Suprapubic skin (tissue), 4 donors: Measurements from ENCODE around the gene SLC17A2. TPM values are rescaled to one million over a fixed set of nuclear protein-coding genes. Genes with fewer than 3 reads are reported as not detected.

Source experiments
- DNase-seq, 2 donors: peaks; one replicate each; pipeline ENCODE4 v3.0.0-alpha.2; 2019; ENCODE audit warnings: low spot score in 2 of 2
- H3K27ac ChIP-seq: fragments of 200-600 bp; sonication (generic); one replicate; pipeline ENCODE4 v1.5.1; 2019
- H3K27me3 ChIP-seq: fragments of 200-600 bp; sonication (generic); one replicate; pipeline ENCODE4 v1.5.1; 2019
- H3K36me3 ChIP-seq: fragments of 200-600 bp; sonication (generic); one replicate; pipeline ENCODE4 v1.5.1; 2019
- H3K4me1 ChIP-seq: fragments of 200-600 bp; sonication (generic); one replicate; pipeline ENCODE4 v1.5.1; 2019
- H3K4me3 ChIP-seq: fragments of 200-600 bp; sonication (generic); one replicate; pipeline ENCODE4 v1.5.1; 2019; ENCODE audit warnings: mild to moderate bottlenecking
- H3K9me3 ChIP-seq: fragments of 200-600 bp; sonication (generic); one replicate; pipeline ENCODE4 v1.5.1; 2019
- EP300 ChIP-seq: sonication (generic); formaldehyde crosslinking; IDR thresholded peaks from one replicate; pipeline ENCODE4 v1.6.1; 2017; ENCODE audit warnings: antibody characterized with exemption
- POLR2A ChIP-seq, 2 donors: fragments of 450-650 bp; IDR thresholded peaks; one replicate each; pipeline ENCODE4 v1.6.1; 2017; ENCODE audit warnings: antibody characterized with exemption in 2 of 2, mild to moderate bottlenecking in 2 of 2, moderate library complexity in 2 of 2
- POLR2AphosphoS5 ChIP-seq, 3 donors: sonication (generic); formaldehyde crosslinking; IDR thresholded peaks; one replicate each; pipeline ENCODE4 v1.6.1; 2017; ENCODE audit warnings: antibody characterized with exemption in 3 of 3
- WGBS: methylation state at CpG from one replicate; pipeline ENCODE4 v1.1.5; 2018; 5-methylcytosine and 5-hydroxymethylcytosine counted together
- total RNA-seq, 4 donors: library from RNA; depleted of rRNA; stranded (reverse); fragments of >200 nt; gene quantifications; one replicate each; pipeline ENCODE4 v1.1.0, GENCODE V29; 2016
- TF ChIP-seq, protein P1 (sequence below), 2 donors: fragments of 200-600 bp in 1 of 2; fragments of 450-650 bp in 1 of 2; sonication (generic) in 1 of 2; IDR thresholded peaks; one replicate each; pipeline ENCODE4 v1.5.1; 2016 to 2019; ENCODE audit warnings: antibody characterized with exemption in 2 of 2, mild to moderate bottlenecking in 1 of 2, moderate library complexity in 1 of 2

The SLC17A2 gene
- total RNA-seq, 4 donors from 2014 or later: not detected

- H3K36me3 ChIP-seq: no peaks in the 10 kb centered on the region
- no peaks in the 10 kb centered on the region for H3K27me3 ChIP-seq
- WGBS: 66% methylated on average over 5 of the region's 5 CpGs
- no peak overlapping the region for H3K27ac ChIP-seq
- no peak overlapping the region for H3K4me3 ChIP-seq
- no peak for DNase-seq
- no peaks in the 10 kb centered on the region for H3K4me1 ChIP-seq
- TF ChIP-seq EP300 (no peak), POLR2AphosphoS5 (IDR thresholded peaks at IDR 0.05) (no peak), POLR2A (IDR thresholded peaks at IDR 0.05) (no peak)
- TF ChIP-seq, protein P1, sequence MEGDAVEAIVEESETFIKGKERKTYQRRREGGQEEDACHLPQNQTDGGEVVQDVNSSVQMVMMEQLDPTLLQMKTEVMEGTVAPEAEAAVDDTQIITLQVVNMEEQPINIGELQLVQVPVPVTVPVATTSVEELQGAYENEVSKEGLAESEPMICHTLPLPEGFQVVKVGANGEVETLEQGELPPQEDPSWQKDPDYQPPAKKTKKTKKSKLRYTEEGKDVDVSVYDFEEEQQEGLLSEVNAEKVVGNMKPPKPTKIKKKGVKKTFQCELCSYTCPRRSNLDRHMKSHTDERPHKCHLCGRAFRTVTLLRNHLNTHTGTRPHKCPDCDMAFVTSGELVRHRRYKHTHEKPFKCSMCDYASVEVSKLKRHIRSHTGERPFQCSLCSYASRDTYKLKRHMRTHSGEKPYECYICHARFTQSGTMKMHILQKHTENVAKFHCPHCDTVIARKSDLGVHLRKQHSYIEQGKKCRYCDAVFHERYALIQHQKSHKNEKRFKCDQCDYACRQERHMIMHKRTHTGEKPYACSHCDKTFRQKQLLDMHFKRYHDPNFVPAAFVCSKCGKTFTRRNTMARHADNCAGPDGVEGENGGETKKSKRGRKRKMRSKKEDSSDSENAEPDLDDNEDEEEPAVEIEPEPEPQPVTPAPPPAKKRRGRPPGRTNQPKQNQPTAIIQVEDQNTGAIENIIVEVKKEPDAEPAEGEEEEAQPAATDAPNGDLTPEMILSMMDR (IDR thresholded peaks at IDR 0.05): no peak
- H3K9me3 ChIP-seq: no peaks in the 10 kb centered on the region
These were observed 12.3 kb downstream of the SLC17A2 start for GRCh38 chr6:25918083-25918683.

DNA sequence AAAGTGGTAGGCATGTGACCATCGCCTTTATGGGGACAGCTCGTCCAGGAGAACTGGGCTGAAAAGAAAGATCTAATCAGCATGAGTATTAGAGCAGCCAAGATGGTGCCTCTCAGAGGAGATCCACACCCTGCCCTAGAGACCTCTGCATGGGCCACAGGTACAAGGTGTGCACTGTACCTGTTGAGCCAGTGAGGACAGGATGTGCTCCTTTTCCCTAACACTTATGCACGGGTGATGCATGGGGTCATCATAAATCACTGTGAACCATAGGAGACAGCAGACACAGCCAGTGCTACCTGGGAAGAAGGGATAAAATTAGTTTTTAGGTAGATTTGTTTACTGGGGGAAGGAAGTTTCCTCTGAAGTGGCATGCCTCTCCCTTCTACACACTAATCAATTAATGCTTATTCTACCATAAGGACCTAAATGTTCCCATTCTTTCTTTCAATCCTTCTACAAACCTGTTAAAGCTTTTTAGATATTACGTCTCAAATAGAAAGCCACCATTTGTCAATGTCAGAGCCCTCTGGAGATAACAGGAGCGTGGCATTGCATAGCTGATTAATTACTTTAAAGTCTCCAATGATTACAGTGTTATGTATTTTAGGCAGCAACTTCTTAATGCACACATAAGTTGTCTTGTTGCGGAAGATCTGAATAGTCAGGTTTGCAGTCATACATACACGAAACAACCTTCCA, 13.6 kb downstream of the SLC17A2 start:
- H3K36me3 ChIP-seq: no peaks in the 10 kb centered on the region
- H3K27me3 ChIP-seq: no peaks in the 10 kb centered on the region
- 77% methylated on average over 7 of the region's 7 CpGs for WGBS
- DNase-seq: no peak
- TF ChIP-seq, protein P1 (IDR thresholded peaks at IDR 0.05): no peak
- H3K4me3 ChIP-seq: no peak overlapping the region
- H3K9me3 ChIP-seq: no peaks in the 10 kb centered on the region
- no peak overlapping the region for H3K27ac ChIP-seq
- no peaks in the 10 kb centered on the region for H3K4me1 ChIP-seq

DNA sequence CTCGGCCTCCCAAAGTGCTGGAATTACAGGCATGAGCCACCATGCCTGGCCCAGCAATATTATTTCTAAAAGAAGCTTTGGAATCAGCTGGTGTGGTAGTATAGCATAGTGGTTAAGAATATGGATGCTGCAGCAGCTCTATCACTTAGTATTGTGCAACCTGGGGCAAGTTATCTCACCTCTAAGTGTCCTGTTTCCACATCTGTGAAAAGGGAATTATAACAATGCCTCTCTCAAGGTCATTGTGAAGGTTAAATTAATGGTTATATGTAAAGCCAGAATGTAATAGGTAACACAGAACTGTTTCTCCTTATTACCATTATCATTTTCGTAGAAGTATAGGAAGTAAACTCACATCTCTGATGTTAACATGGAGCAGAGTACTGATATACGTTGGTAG, 14.2 kb downstream of the SLC17A2 start:
- H3K27ac ChIP-seq: no peak overlapping the region
- WGBS: 88% methylated on average over 3 of the region's 3 CpGs
- no peak for DNase-seq
- TF ChIP-seq POLR2AphosphoS5 (IDR thresholded peaks at IDR 0.05): no peak
- no peak for TF ChIP-seq POLR2A (IDR thresholded peaks at IDR 0.05)
- TF ChIP-seq EP300: no peak
- TF ChIP-seq, protein P1 (IDR thresholded peaks at IDR 0.05): no peak
- H3K36me3 ChIP-seq: no peaks in the 10 kb centered on the region
- H3K4me1 ChIP-seq: no peaks in the 10 kb centered on the region
- no peaks in the 10 kb centered on the region for H3K27me3 ChIP-seq
- no peaks in the 10 kb centered on the region for H3K9me3 ChIP-seq
- no peak overlapping the region for H3K4me3 ChIP-seq

- H3K27ac ChIP-seq: no peak overlapping the region
- no peak for DNase-seq
- H3K9me3 ChIP-seq: no peaks in the 10 kb centered on the region
- no peaks in the 10 kb centered on the region for H3K27me3 ChIP-seq
- 66% methylated on average over 3 of the region's 3 CpGs for WGBS
- TF ChIP-seq POLR2A (IDR thresholded peaks at IDR 0.05) (no peak), POLR2AphosphoS5 (IDR thresholded peaks at IDR 0.05) (no peak), EP300 (no peak)
- TF ChIP-seq, protein P1 (IDR thresholded peaks at IDR 0.05): no peak
- no peaks in the 10 kb centered on the region for H3K36me3 ChIP-seq
- H3K4me3 ChIP-seq: no peak overlapping the region
- H3K4me1 ChIP-seq: no peaks in the 10 kb centered on the region
These were observed 16.8 kb downstream of the SLC17A2 start for GRCh38 chr6:25913741-25914140.

DNA sequence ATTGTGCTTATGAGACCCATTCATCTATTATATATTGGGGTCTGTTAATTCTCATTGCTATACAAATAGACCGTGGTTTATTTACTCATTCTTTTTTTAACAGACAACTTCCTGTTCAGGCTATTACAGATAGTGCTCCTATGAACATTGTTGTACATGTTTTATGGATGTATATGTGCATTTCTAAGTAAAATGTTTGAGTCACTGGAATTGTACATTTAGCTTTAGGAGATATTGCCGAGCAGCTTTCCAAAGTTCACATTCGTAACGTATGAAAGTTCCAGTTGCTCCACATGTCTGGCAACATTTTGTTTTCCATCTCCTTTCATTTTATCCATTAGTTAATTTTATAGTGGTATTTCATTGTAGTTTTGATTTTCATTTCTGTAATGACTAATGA, 19.1 kb downstream of the SLC17A2 start:
- no peaks in the 10 kb centered on the region for H3K36me3 ChIP-seq
- DNase-seq: no peak
- H3K4me3 ChIP-seq: no peak overlapping the region
- H3K27ac ChIP-seq: no peak overlapping the region
- no peaks in the 10 kb centered on the region for H3K9me3 ChIP-seq
- WGBS: 79% methylated on average over 4 of the region's 4 CpGs
- peaks cover 4% of the 10 kb centered on the region for H3K27me3 ChIP-seq
- TF ChIP-seq, protein P1 (IDR thresholded peaks at IDR 0.05): no peak
- no peak for TF ChIP-seq POLR2AphosphoS5 (IDR thresholded peaks at IDR 0.05)
- no peak for TF ChIP-seq POLR2A (IDR thresholded peaks at IDR 0.05)
- TF ChIP-seq EP300: no peak
- no peaks in the 10 kb centered on the region for H3K4me1 ChIP-seq
